HepG2 (cell line): ENCODE measurements around the gene FN1. TPM values are rescaled to one million over a fixed set of nuclear protein-coding genes. Genes with fewer than 3 reads are reported as not detected.

Experiments used
- ASH2L ChIP-seq: fragments of 300-600, 200-600 bp; sonication (generic); IDR thresholded peaks from 2 replicates; pipeline ENCODE4 v1.7.0; 2017; ENCODE audit warnings: low read depth, mild to moderate bottlenecking, moderate library complexity, mixed read lengths, low read length; ENCODE audit not compliant: insufficient read length
- BCL6 ChIP-seq: IDR thresholded peaks from 2 replicates; pipeline ENCODE4 v1.6.1; 2016; ENCODE audit warnings: missing genetic modification reagents, missing compliant biosample characterization
- CC2D1A ChIP-seq: sonication (generic); formaldehyde crosslinking; IDR thresholded peaks from 2 replicates; pipeline ENCODE4 v1.8.1; 2023; ENCODE audit warnings: mild to moderate bottlenecking, missing genetic modification reagents
- CEBPG ChIP-seq: IDR thresholded peaks from 2 replicates; pipeline ENCODE4 v1.6.1; 2016
- ERF ChIP-seq: IDR thresholded peaks from 2 replicates; pipeline ENCODE4 v1.6.1; 2018; ENCODE audit warnings: missing biosample characterization, missing genetic modification reagents
- JUND ChIP-seq: sonication (generic); formaldehyde crosslinking; IDR thresholded peaks from 2 replicates; pipeline ENCODE4 v1.8.0; 2022; ENCODE audit warnings: mild to moderate bottlenecking, missing genetic modification reagents
- KMT2B ChIP-seq: IDR thresholded peaks from 2 replicates; pipeline ENCODE4 v1.6.1; 2016; ENCODE audit warnings: missing genetic modification reagents, missing compliant biosample characterization
- MAFF ChIP-seq: IDR thresholded peaks from 2 replicates; pipeline ENCODE4 v1.6.1; 2011; ENCODE audit warnings: low read depth, low read length, improper control_type of control experiment
- NFIC ChIP-seq: IDR thresholded peaks from 2 replicates; pipeline ENCODE4 v1.6.1; 2012; ENCODE audit warnings: mild to moderate bottlenecking, low read length, inconsistent platforms
- POGK ChIP-seq: sonication (generic); formaldehyde crosslinking; conservative IDR thresholded peaks from 2 replicates; pipeline ENCODE4 v1.8.0; 2022; ENCODE audit warnings: mild to moderate bottlenecking, moderate library complexity, missing genetic modification reagents
- SAP130 ChIP-seq: IDR thresholded peaks from 2 replicates; pipeline ENCODE4 v1.6.1; 2016; ENCODE audit warnings: low read depth
- SOX6 ChIP-seq, 2 experiments: fragments of 450-650 bp in 1 of 2; sonication (generic) in 1 of 2; formaldehyde crosslinking in 1 of 2; IDR thresholded peaks; 2 replicates each; pipeline versions ENCODE4 v1.4.0 to v1.6.1; 2017 to 2020; ENCODE audit warnings: antibody characterized with exemption in 1 of 2, mild to moderate bottlenecking in 1 of 2, missing genetic modification reagents in 1 of 2
- SP140L ChIP-seq: sonication (generic); formaldehyde crosslinking; IDR thresholded peaks from 2 replicates; pipeline ENCODE4 v1.4.0; 2020; ENCODE audit warnings: missing genetic modification reagents, borderline replicate concordance
- STAG1 ChIP-seq: sonication (generic); formaldehyde crosslinking; IDR thresholded peaks from 2 replicates; pipeline ENCODE4 v1.4.0; 2020; ENCODE audit warnings: missing genetic modification reagents
- SYNCRIP ChIP-seq: fragments of 200-400 bp; formaldehyde crosslinking; IDR thresholded peaks from 2 replicates; pipeline ENCODE4 v1.6.1; 2018; ENCODE audit warnings: mild to moderate bottlenecking, low read depth, low read length; ENCODE audit not compliant: insufficient read depth
- TAF1 ChIP-seq: sonication (generic); formaldehyde crosslinking; IDR thresholded peaks from 2 replicates; pipeline ENCODE4 v1.4.0; 2020; ENCODE audit warnings: missing genetic modification reagents
- TFDP2 ChIP-seq: sonication (generic); formaldehyde crosslinking; IDR thresholded peaks from 2 replicates; pipeline ENCODE4 v1.4.0; 2020; ENCODE audit warnings: missing genetic modification reagents
- ZNF10 ChIP-seq: sonication (generic); formaldehyde crosslinking; IDR thresholded peaks from 2 replicates; pipeline ENCODE4 v1.4.0; 2020; ENCODE audit warnings: mild to moderate bottlenecking, low read depth, missing genetic modification reagents, borderline replicate concordance
- ZNF205 ChIP-seq: IDR thresholded peaks from 2 replicates; pipeline ENCODE4 v1.6.1; 2018; ENCODE audit warnings: missing biosample characterization, missing genetic modification reagents
- ZNF761 ChIP-seq: sonication (generic); formaldehyde crosslinking; conservative IDR thresholded peaks from 2 replicates; pipeline ENCODE4 v1.4.0; 2020; ENCODE audit warnings: mild to moderate bottlenecking, missing genetic modification reagents
- ZNF782 ChIP-seq: sonication (generic); formaldehyde crosslinking; IDR thresholded peaks from 2 replicates; pipeline ENCODE4 v1.4.0; 2020; ENCODE audit warnings: missing genetic modification reagents, mild to moderate bottlenecking, borderline replicate concordance
- ZSCAN22 ChIP-seq: sonication (generic); formaldehyde crosslinking; IDR thresholded peaks from 2 replicates; pipeline ENCODE4 v1.4.0; 2020; ENCODE audit warnings: mild to moderate bottlenecking, missing genetic modification reagents
- polyA plus RNA-seq, 8 experiments: library from polyadenylated mRNA; depleted of rRNA in 3 of 8; stranded (reverse) in 7 of 8; unstranded in 1 of 8; fragments of >200 nt; fragmentation: Illumina TruSeq in 4 of 8; extraction: Trizol in 4 of 8; gene quantifications; 2 replicates each; pipeline versions ENCODE4 v1.2.1 to v1.2.3, GENCODE V29; 2011 to 2016; ENCODE audit warnings: low read depth in 4 of 8, missing spikeins in 1 of 8, mixed read lengths in 1 of 8; ENCODE audit not compliant: insufficient read depth in 1 of 8
- total RNA-seq, 5 experiments: library from RNA; depleted of rRNA; stranded (reverse); fragments of >200 nt; fragmentation: Illumina TruSeq; extraction: Trizol; gene quantifications; 2 replicates each; pipeline ENCODE4 v1.2.3, GENCODE V29; 2016; ENCODE audit warnings: low read depth in 1 of 5
- TF ChIP-seq, protein P1 (sequence below): IDR thresholded peaks from 2 replicates; pipeline ENCODE4 v1.6.1; 2016; ENCODE audit warnings: mild to moderate bottlenecking
- TF ChIP-seq, protein P2 (sequence below): sonication (generic); formaldehyde crosslinking; IDR thresholded peaks from 2 replicates; pipeline ENCODE4 v1.4.0; 2020; ENCODE audit warnings: missing genetic modification reagents

Gene FN1
- total and polyA plus RNA-seq, 2 of the 13 experiments (the other 11 are each of a cell fraction or from before 2014, with no cell fraction given) = 1,847 to 6,471 TPM

- TF ChIP-seq, protein P1, sequence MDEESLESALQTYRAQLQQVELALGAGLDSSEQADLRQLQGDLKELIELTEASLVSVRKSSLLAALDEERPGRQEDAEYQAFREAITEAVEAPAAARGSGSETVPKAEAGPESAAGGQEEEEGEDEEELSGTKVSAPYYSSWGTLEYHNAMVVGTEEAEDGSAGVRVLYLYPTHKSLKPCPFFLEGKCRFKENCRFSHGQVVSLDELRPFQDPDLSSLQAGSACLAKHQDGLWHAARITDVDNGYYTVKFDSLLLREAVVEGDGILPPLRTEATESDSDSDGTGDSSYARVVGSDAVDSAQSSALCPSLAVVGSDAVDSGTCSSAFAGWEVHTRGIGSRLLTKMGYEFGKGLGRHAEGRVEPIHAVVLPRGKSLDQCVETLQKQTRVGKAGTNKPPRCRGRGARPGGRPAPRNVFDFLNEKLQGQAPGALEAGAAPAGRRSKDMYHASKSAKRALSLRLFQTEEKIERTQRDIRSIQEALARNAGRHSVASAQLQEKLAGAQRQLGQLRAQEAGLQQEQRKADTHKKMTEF (CRISPR knock-in tag) = peak; percentile 42; the same call in 1 of the 2 replicates
- no peak for TF ChIP-seq CC2D1A (CRISPR knock-in tag)
- TF ChIP-seq ASH2L = peak; percentile 56
- TF ChIP-seq NFIC = peak; percentile 54; the same call in 1 of the 2 replicates
- TF ChIP-seq POGK (CRISPR knock-in tag) = 0 out of 2 replicates have a peak, but pooled peaks have one; percentile 32
- no peak for TF ChIP-seq ZNF205
- TF ChIP-seq TAF1 = no peak
- TF ChIP-seq JUND (CRISPR knock-in tag) = no peak
- TF ChIP-seq KMT2B (CRISPR knock-in tag) = peak; percentile 9; the same call in 1 of the 2 replicates
- TF ChIP-seq ERF (CRISPR knock-in tag) = 0 out of 2 replicates have a peak, but pooled peaks have one; percentile 25
- TF ChIP-seq ZNF10 (CRISPR knock-in tag) = no peak
- TF ChIP-seq ZSCAN22 (CRISPR knock-in tag) = no peak
- no peak for TF ChIP-seq ZNF761 (CRISPR knock-in tag)
- peak; percentile 93 for TF ChIP-seq MAFF
- no peak for TF ChIP-seq SYNCRIP
- TF ChIP-seq CEBPG (CRISPR knock-in tag) = peak; percentile 41; the same call in 1 of the 2 replicates
- TF ChIP-seq STAG1 (CRISPR knock-in tag) = no peak
- TF ChIP-seq SAP130 (CRISPR knock-in tag) = peak; percentile 57
- TF ChIP-seq, protein P2, sequence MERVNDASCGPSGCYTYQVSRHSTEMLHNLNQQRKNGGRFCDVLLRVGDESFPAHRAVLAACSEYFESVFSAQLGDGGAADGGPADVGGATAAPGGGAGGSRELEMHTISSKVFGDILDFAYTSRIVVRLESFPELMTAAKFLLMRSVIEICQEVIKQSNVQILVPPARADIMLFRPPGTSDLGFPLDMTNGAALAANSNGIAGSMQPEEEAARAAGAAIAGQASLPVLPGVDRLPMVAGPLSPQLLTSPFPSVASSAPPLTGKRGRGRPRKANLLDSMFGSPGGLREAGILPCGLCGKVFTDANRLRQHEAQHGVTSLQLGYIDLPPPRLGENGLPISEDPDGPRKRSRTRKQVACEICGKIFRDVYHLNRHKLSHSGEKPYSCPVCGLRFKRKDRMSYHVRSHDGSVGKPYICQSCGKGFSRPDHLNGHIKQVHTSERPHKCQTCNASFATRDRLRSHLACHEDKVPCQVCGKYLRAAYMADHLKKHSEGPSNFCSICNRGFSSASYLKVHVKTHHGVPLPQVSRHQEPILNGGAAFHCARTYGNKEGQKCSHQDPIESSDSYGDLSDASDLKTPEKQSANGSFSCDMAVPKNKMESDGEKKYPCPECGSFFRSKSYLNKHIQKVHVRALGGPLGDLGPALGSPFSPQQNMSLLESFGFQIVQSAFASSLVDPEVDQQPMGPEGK (CRISPR knock-in tag) = no peak
- TF ChIP-seq SOX6 (IDR thresholded peaks at IDR 0.05) = no peak
- TF ChIP-seq SOX6 (CRISPR knock-in tag; IDR thresholded peaks at IDR 0.05) = peak; percentile 43; the same call in 1 of the 2 replicates
- TF ChIP-seq ZNF782 (CRISPR knock-in tag) = no peak
- no peak for TF ChIP-seq TFDP2 (CRISPR knock-in tag)
- TF ChIP-seq SP140L = no peak
- TF ChIP-seq BCL6 (CRISPR knock-in tag) = 0 out of 2 replicates have a peak, but pooled peaks have one; percentile 25
Measured at GRCh38 chr2:215439980-215440512, 4.2 kb upstream of the FN1 start (continued).
